HG03108 (cell line): ENCODE data around the gene DIPK1C.
A peak's percentile ranks its signal among the peaks of the same experiment; 100 is the strongest.
"Not testable (repeated sequence)": the region's sequence is repeated elsewhere in the genome, so short reads cannot be mapped to it uniquely, and the experiment has no call there.

Experiments used
- ATAC-seq: cut with Tn5 transposase; IDR thresholded peaks from one replicate; pipeline ENCODE4 v1.9.1; 2021; ENCODE audit warnings: moderate library complexity; ENCODE audit not compliant: unreplicated experiment

Gene DIPK1C

GRCh38 chr18:74457043-74457724 is at the start of gene DIPK1C:
Gene DIPK1C (minus strand): TSS chr18:74457308. CDS start chr18:74457259, 49 bp downstream.
- ATAC-seq = no peak

GRCh38 chr18:74506448-74507084 is 49.5 kb upstream of the DIPK1C start:
- ATAC-seq = no peak

DNA sequence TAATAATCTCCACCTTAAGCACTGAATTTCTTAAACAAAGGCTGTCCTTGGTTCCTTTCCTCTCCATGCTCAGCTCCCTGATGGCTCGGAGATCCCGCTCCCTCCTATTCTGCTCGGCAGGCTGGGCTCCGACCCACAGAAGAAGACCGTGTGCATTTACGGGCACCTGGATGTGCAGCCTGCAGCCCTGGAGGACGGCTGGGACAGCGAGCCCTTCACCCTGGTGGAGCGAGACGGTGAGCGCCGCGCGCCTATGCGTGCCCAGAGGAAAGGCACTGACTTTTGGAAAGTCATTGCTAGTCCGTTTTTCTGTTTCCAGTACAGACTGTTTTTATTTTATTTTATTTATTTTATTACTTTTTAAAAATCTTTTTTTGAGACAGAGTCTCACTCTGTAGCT is 48.7 kb upstream of the DIPK1C start:
- no peak for ATAC-seq

GRCh38 chr18:74503137-74503536 is 46.0 kb upstream of the DIPK1C start:
- no peak for ATAC-seq

- no peak for ATAC-seq
Measured at GRCh38 chr18:74501386-74501785, 44.3 kb upstream of the DIPK1C start.

DNA sequence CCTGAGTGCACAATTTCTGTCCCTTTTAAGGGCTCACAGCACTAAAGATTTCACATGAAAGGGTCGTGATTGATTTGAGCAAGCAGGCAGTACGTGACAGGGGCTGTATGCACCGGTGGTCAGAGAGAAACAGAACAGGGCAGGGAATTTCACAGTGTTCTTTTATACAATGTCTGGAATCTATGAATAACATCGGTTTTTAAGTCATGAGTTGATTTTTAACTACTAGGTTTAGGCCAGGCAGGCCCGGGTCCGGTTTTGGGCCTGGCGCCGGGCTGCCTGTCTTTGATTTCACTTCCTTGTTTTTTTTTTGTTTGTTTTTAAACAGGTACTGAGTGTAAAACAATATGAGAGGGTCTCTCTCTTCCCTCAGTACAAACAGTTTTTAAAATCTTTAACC is 43.7 kb upstream of the DIPK1C start:
- ATAC-seq = not testable (repeated sequence)

GRCh38 chr18:74500372-74500771 is 43.3 kb upstream of the DIPK1C start:
- ATAC-seq = no peak

DNA sequence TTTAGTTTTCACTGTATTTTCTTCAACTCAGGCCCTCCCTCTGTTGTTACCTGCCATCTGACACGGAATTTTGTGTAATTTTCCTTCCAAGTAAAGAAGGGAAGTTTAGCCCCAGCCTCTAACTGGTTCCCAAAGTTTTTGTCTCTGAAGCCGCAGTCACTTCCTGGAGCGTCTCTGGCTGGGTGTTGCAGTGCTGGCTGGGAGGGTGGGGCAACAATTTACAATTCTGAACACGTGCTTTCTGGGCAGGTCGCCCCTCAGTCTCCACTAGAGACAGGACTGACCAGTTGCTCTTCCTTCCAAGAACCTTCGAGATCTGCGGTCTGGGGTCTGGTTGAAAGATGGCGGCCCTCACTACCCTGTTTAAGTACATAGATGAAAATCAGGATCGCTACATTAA is 42.5 kb upstream of the DIPK1C start:
- peak; percentile 34 for ATAC-seq

DNA sequence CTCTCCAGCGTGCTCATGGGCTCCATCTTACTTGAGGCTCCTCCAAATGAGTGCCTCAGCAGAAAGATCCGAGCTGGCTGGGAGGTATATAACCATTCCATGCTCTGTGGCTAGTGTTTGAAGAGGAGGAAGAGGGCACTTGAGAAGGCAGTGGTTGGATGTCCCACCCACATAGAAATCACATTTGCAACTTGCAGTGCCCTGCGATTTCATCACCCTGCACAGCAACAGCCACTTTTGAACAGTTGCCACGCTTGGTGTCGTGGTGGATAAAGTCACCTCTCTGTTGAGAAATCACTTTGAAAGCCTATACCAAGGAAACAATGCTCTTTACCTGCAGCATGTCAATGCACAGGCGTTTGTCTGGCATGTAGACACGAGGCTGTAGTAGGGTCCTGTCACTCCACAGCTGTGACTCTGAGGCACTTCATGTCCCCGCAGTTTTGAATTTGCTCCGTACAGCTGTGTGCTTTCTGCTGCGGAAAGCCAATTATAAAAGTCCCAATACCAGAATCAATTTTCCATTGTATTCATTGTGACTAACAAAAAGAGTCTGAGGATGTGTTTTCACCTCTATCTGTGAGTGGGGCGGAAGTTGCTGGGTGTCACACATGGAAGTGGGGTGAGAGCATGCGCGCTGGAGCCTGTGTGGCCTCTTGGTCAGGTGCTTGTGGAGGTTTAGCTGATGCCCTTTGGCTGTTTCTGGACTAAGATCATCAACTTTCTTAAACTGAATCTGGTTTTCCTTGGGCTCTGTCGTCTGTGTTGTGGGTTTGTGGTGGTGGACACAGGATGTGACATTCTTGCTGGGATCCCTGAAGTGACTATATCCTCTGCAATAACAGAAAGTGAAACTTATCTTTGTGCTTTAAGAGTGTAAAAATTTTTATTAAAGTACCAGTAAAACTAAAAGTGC is 41.9 kb upstream of the DIPK1C start:
- peak; percentile 30 for ATAC-seq

DNA sequence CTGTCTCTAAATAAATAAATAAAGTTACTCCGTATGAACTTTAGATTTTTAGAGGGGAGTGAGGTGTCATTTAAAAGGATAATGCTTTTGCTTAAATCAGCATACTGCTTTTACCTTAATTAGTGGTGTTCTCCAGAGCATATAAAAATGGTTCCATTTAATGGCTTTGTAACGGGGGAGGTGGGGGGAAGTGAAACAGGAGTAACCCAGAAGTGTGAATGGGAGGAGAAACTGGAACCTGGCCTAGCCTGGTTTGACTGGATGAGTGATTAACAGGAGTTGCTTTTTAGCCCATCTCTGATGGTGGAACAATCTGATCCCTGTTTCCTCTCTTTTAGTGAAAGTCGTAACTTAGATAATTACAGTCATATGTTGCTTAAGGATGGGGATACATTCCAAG is 40.7 kb upstream of the DIPK1C start:
- ATAC-seq = no peak

GRCh38 chr18:74497324-74497676 is 40.2 kb upstream of the DIPK1C start:
- ATAC-seq = no peak

DNA sequence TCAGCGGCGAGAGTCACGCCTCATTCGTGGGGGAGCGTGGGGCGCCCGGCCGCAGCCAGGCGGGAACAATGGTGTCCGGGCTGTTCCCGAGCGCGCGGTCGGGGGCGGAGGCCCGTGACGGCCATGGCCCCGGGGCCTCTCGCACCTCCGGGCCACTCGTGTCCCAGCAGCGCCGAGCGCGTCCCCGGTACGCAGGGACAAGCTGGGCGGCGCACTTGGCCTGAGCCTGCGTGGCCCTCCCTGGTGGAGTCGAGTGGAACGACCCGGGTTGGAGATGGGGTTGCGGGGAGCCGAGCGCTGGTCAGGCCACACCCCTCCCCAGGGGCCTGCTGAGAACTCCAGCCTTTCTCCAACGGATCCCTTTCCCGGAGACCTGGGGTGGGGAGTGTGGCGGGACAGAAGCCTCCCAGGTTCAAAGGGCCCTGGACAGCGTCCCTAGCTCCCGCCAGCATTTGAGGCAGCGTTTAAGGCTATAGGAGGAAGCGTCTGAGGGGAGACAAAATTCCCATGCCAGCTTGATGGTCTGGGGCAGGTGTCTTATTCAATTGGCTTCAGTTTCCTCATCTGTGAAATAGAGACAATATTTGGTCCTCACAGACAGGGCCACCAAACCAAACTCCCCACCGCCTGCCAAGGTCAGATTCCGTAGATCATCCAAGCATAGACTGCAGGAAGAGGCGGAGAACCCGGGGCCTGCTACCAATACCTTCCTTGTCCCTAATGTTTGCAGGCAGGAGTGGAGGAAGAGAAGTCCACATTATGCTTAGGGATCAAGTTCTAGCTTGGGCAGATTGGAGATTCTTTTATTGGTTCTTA is 39.6 kb upstream of the DIPK1C start:
- peak; percentile 15 for ATAC-seq

- ATAC-seq = peak; percentile 68
Measured at GRCh38 chr18:74495581-74496507, 38.7 kb upstream of the DIPK1C start, which contains the start of gene CNDP2. Gene CNDP2 (plus strand): TSS chr18:74496363. CDS start chr18:74499974, 3,611 bp downstream.

GRCh38 chr18:74494514-74494913 is 37.4 kb upstream of the DIPK1C start:
- no peak for ATAC-seq

- ATAC-seq = peak; percentile 17
Measured at GRCh38 chr18:74493689-74494088, 36.6 kb upstream of the DIPK1C start.

DNA sequence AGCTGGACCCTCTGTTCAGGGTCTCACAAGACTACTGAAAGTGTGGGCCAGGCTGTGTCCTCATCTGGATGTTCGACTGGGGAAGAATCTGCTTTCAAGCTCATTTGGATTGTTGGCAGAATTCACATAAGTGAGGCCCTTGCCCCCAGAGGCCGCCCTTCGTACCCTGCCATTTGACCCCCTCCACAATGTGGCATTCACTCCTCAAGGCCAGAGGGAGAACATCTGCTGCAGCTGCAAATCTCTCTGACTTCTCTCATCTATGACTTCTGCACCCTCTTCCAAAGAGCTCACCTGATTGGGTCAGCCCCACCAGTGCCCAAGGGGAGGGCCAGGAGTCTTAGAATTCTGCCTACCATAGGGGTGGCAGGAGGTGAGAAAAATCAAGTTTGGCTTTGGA is 35.2 kb upstream of the DIPK1C start:
- no peak for ATAC-seq

DNA sequence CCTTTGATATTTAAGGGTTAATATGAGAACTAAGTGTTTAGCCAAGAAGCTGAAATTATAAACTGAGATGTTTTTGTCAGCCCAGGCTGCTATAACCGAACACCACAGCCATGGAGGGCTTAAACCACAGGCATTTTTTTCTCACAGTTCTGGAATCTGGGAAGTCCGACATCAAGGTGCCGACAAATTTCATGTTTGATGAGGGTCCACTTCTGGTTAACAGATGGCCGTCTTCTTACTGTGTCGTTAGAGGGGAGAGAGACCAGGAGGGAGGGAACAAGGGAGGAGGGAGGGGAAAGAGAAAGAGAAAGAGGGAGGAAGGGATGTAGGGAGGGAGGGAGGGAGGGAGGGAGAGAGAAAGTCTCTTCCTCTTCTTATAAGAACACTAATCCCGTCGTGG is 32.6 kb upstream of the DIPK1C start:
- ATAC-seq = no peak

DNA sequence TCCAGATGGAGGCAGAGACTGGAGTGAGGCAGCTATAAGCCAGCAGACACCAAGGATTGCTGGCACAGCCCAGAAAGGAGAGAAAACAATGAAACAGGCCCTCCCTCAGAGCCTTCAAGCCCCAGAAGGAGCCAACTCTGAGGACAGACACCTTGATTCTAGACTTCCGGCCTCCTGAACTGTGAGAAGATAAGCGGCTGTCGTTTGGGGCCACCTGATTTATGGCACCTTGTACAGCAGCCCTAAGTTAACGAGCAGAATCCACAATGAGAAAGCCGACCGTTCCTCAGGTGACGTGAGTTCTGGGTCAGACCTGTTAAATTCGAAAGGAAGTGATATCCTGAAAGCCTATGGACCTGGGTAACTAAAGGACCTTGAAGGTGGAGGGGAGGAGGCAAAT is 31.8 kb upstream of the DIPK1C start:
- no peak for ATAC-seq

DNA sequence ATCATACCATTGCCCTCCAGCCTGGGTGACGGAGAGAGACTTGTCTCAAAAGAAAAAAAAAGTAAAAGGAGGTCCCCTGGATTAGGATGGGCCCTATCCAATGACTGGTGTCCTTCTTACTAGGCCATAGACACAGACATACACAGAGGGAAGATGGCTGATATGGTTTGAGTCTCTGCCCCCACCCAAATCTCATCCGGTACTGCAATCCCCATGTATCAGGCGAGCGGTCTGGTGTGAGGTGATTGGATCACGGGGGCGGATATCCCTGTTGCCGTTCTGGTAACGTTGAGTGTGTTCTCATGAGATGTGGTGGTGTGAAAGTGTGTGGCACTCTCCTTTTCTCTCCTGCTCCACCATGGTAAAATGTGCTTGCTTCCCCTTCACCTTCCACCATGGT is 31.2 kb upstream of the DIPK1C start:
- ATAC-seq = no peak
